Prostate gland (tissue), 2 donors: ENCODE measurements around the gene MAFG.

Source experiments
- POLR2AphosphoS5 ChIP-seq: sonication (generic); formaldehyde crosslinking; IDR thresholded peaks from one replicate; pipeline ENCODE4 v1.6.1; 2017; ENCODE audit warnings: antibody characterized with exemption
- TF ChIP-seq, protein P1 (sequence below), 4 experiments: fragments of 200-600 bp in 2 of 4; fragments of 450-650 bp in 2 of 4; sonication (generic) in 2 of 4; IDR thresholded peaks; 1 replicate in 3 of 4; 2 replicates in 1 of 4; pipeline ENCODE4 v1.5.1; 2016 to 2019; ENCODE audit warnings: antibody characterized with exemption in 4 of 4, mild to moderate bottlenecking in 2 of 4, moderate library complexity in 2 of 4

DNA sequence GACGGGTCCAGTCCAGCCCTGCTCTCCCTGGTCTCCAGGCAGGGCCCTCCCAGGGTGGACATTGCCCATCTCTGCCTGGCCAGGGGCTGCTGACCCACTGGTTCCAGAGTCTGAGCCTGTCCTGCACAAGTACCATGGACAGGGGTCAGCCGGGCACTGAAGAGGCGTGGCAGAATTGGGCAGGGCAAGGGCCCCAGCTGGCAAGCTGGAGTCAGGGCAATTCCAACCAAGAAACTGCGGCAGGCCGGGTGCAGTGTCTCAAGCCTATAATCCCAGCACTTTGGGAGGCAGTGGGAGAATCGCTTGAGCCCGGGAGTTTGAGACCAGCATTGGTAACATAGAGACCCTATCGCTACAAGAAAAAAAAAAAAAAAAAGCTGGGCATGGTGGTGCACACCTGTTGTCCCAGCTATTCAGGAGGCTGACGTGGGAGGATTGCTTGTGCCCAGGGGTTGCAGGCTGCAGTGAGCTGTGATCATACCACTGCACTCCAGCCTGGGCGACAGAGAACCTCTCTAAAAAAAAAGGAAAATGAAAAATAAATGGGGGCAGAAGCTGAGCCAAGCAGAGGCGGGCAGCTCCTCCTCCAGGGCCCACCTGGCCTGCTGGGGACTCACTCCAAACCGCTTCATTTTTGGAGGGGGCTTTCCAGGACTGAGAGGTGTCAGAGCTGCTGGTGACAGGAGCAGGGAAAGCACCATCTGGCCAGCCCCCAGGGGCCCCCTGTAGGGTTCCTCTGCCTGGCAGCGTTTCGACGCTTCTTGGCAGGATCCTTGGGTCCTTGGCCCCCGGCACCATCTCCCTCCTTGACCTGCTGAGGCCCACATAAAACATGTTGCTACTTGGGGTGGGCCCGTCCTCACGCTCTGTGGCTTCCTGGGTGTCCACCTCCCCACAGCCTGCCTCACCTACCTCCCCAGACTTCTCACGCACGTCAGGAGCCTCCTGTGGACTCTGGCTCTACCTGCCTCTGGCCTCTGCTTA, 2.9 kb upstream of the MAFG start:
- TF ChIP-seq, protein P1, sequence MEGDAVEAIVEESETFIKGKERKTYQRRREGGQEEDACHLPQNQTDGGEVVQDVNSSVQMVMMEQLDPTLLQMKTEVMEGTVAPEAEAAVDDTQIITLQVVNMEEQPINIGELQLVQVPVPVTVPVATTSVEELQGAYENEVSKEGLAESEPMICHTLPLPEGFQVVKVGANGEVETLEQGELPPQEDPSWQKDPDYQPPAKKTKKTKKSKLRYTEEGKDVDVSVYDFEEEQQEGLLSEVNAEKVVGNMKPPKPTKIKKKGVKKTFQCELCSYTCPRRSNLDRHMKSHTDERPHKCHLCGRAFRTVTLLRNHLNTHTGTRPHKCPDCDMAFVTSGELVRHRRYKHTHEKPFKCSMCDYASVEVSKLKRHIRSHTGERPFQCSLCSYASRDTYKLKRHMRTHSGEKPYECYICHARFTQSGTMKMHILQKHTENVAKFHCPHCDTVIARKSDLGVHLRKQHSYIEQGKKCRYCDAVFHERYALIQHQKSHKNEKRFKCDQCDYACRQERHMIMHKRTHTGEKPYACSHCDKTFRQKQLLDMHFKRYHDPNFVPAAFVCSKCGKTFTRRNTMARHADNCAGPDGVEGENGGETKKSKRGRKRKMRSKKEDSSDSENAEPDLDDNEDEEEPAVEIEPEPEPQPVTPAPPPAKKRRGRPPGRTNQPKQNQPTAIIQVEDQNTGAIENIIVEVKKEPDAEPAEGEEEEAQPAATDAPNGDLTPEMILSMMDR (IDR thresholded peaks at IDR 0.05), result no peak
- no peak for TF ChIP-seq POLR2AphosphoS5
